HEK293T (cell line): ENCODE data around the gene DMP1.

Source experiments
- ARNT ChIP-seq: fragments of 450-650 bp; IDR thresholded peaks from 2 replicates; pipeline ENCODE4 v1.6.1; 2017; ENCODE audit warnings: mild to moderate bottlenecking
- BHLHE40 ChIP-seq: fragments of 450-650 bp; IDR thresholded peaks from 2 replicates; pipeline ENCODE4 v1.6.1; 2016; ENCODE audit warnings: mild to moderate bottlenecking, moderate library complexity, borderline replicate concordance
- CTBP1 ChIP-seq: fragments of 450-650 bp; IDR thresholded peaks from 2 replicates; pipeline ENCODE4 v1.6.1; 2016; ENCODE audit warnings: borderline replicate concordance
- ELF4 ChIP-seq: fragments of 450-650 bp; IDR thresholded peaks from 2 replicates; pipeline ENCODE4 v1.6.1; 2017; ENCODE audit warnings: antibody characterized with exemption
- NFRKB ChIP-seq: fragments of 450-650 bp; IDR thresholded peaks from 2 replicates; pipeline ENCODE4 v1.6.1; 2016; ENCODE audit warnings: mild to moderate bottlenecking, moderate library complexity
- SUZ12 ChIP-seq: fragments of 450-650 bp; IDR thresholded peaks from 2 replicates; pipeline ENCODE4 v1.6.1; 2016; ENCODE audit warnings: mild to moderate bottlenecking

- TF ChIP-seq BHLHE40 (no peak), ELF4 (no peak), CTBP1 (no peak), ARNT (no peak), SUZ12 (no peak), NFRKB (no peak)
Observed at GRCh38 chr4:87620491-87620890, 29.6 kb upstream of the DMP1 start.
